Activated CD4-positive, CD25-positive, alpha-beta regulatory T cell treated with anti-CD3 and anti-CD28 coated beads, Interleukin-2, amount 50 U/mL, for 16 hours (primary cell): ENCODE results near the gene TENT4B.

ENCODE experiments used
- DNase-seq: peaks from one replicate; pipeline ENCODE4 v3.0.0-alpha.2; 2020; ENCODE audit warnings: low read depth, low spot score

The TENT4B gene

GRCh38 chr16:50256604-50257003 is 103.5 kb downstream of the TENT4B start:
- DNase-seq: no peak

GRCh38 chr16:50257876-50258275 is 104.8 kb downstream of the TENT4B start:
- DNase-seq: no peak

GRCh38 chr16:50259334-50260205 is 106.5 kb downstream of the TENT4B start:
- DNase-seq: no peak

- DNase-seq: no peak
Observed at GRCh38 chr16:50260206-50261159, 107.4 kb downstream of the TENT4B start.

- DNase-seq: no peak
Observed at GRCh38 chr16:50261160-50261706, 108.1 kb downstream of the TENT4B start.

GRCh38 chr16:50261707-50262235 is 108.7 kb downstream of the TENT4B start:
- DNase-seq: no peak

GRCh38 chr16:50263060-50263909 is 110.2 kb downstream of the TENT4B start:
- no peak for DNase-seq

- DNase-seq: no peak
Observed at GRCh38 chr16:50263940-50264929, 111.1 kb downstream of the TENT4B start.

GRCh38 chr16:50265260-50265659 is 112.2 kb downstream of the TENT4B start:
- DNase-seq: no peak

- DNase-seq: no peak
Observed at GRCh38 chr16:50265716-50266336, 112.7 kb downstream of the TENT4B start.

GRCh38 chr16:50266337-50267091 is 113.4 kb downstream of the TENT4B start, which contains the start of gene ADCY7:
TSS of gene ADCY7 (plus strand) at chr16:50266551. CDS start at chr16:50288180, 21,629 bp downstream.
- DNase-seq: peak; percentile 62

GRCh38 chr16:50267151-50267631 is 114.1 kb downstream of the TENT4B start:
- no peak for DNase-seq

- no peak for DNase-seq
Observed at GRCh38 chr16:50267651-50268050, 114.5 kb downstream of the TENT4B start.

GRCh38 chr16:50268352-50268751 is 115.2 kb downstream of the TENT4B start:
- DNase-seq: no peak

GRCh38 chr16:50269061-50269705 is 116.1 kb downstream of the TENT4B start:
- DNase-seq: no peak

GRCh38 chr16:50269769-50270509 is 116.8 kb downstream of the TENT4B start:
- DNase-seq: no peak
